Measurements from ENCODE around the gene PRDM16.

DNA sequence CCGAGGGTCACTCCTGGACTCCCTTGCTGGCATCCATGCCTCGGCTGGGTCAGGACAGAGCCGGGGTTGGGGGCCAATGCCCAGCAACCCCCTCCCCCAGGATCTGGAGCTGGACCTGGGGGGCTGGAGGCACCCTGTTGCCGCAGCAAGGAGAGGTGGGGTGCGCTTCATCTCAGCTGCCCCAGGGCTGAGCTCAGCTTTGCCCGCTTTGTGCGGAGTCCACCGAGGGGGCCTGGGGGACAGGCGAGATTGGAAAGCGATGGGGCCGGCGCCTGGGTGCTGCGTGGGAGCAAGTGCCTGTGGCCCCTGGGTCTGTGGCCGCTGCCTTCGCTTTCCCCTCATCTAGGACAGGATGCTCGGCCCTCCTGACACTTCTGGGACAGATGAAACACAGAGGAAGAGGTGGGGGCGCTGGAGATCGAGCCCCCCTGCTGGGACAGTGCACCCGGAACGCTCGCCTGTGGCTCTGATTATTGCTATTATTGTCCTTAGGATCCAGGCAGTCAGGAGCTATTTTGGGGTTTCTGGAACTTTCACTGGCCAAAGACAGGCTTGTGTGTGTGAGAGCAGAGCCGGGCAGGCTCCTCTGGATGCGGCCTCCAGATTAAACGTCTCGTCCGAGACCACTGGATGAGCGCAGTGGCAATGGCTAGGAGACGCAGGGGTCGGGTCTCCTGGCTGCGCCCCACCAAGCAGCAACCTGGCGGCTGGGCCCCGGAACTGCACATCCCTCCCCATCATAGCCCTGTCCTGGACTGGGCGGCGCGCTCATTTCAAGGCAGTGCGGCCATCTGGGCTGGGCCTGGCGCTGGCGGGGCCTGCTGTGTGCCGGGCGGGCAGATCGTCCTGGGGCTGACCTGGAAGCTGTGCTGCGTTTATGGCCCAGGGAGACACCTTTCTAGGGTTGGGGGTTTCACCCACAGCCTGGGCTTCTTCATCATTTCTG is 13.8 kb downstream of the PRDM16 start:
- TF ChIP-seq, protein P1, sequence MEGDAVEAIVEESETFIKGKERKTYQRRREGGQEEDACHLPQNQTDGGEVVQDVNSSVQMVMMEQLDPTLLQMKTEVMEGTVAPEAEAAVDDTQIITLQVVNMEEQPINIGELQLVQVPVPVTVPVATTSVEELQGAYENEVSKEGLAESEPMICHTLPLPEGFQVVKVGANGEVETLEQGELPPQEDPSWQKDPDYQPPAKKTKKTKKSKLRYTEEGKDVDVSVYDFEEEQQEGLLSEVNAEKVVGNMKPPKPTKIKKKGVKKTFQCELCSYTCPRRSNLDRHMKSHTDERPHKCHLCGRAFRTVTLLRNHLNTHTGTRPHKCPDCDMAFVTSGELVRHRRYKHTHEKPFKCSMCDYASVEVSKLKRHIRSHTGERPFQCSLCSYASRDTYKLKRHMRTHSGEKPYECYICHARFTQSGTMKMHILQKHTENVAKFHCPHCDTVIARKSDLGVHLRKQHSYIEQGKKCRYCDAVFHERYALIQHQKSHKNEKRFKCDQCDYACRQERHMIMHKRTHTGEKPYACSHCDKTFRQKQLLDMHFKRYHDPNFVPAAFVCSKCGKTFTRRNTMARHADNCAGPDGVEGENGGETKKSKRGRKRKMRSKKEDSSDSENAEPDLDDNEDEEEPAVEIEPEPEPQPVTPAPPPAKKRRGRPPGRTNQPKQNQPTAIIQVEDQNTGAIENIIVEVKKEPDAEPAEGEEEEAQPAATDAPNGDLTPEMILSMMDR (IDR thresholded peaks at IDR 0.05) = no peak
- no peak for TF ChIP-seq POLR2A (IDR thresholded peaks at IDR 0.05)

All from testis (tissue), 2 donors.